Measurements from ENCODE around the gene CEP72. TPM values are rescaled to one million over a fixed set of nuclear protein-coding genes. Genes with fewer than 3 reads are reported as not detected.
"Not testable (repeated sequence)": the region's sequence is repeated elsewhere in the genome, so short reads cannot be mapped to it uniquely, and the experiment has no call there.

The CEP72 gene
- total and polyA plus RNA-seq, 5 experiments from 2014 or later: 2.8 to 28.8 (median 6.4) TPM

GRCh38 chr5:696753-697702, 84.9 kb downstream of the CEP72 start:
- H3K4me3 Mint-ChIP-seq, H3K27ac Mint-ChIP-seq, H3K36me3 Mint-ChIP-seq, H3K9me3 Mint-ChIP-seq, DNase-seq, H3K4me1 Mint-ChIP-seq, H3K27me3 Mint-ChIP-seq, ATAC-seq, POLR2A ChIA-PET: not testable (repeated sequence)

Other genes with a start within 250 kb of the CEP72 start
- gene EXOC3, start 169.2 kb upstream of the CEP72 start, total RNA-seq: 10 to 100 TPM; 93.3 to 99.5 TPM
- gene EXOC3, start 169.2 kb upstream of the CEP72 start, polyA plus RNA-seq: 10 to 100 TPM; 29.7 to 57.1 (median 42.5) TPM
- gene SLC9A3, start 87.9 kb upstream of the CEP72 start, total RNA-seq: 1 to 10 TPM; 2.4 to 2.6 TPM
- 1 to 10 TPM in 2 of 3 donors, under 1 TPM in 1; 0.98 to 3.3 (median 2.4) TPM for gene SLC9A3, start 87.9 kb upstream of the CEP72 start, polyA plus RNA-seq
- gene TPPP, start 81.0 kb downstream of the CEP72 start, total RNA-seq: under 1 TPM; 0.16 to 0.25 TPM
- gene TPPP, start 81.0 kb downstream of the CEP72 start, polyA plus RNA-seq: under 1 TPM in 1 of 3 donors, not detected in 2; 0.49 TPM
- gene ZDHHC11B, start 172.4 kb downstream of the CEP72 start, total RNA-seq: 1 to 10 TPM; 1.1 to 2.3 TPM
- gene ZDHHC11B, start 172.4 kb downstream of the CEP72 start, polyA plus RNA-seq: not detected
- 10 to 100 TPM in 1 of 2 experiments, 1 to 10 TPM in 1; 9.8 to 16.4 TPM for gene ZDHHC11, start 238.6 kb downstream of the CEP72 start, total RNA-seq
- gene ZDHHC11, start 238.6 kb downstream of the CEP72 start, polyA plus RNA-seq: not detected